ENCODE data around the gene HOXC6.
"Not testable (repeated sequence)": the region's sequence is repeated elsewhere in the genome, so short reads cannot be mapped to it uniquely, and the experiment has no call there.

The HOXC6 gene

DNA sequence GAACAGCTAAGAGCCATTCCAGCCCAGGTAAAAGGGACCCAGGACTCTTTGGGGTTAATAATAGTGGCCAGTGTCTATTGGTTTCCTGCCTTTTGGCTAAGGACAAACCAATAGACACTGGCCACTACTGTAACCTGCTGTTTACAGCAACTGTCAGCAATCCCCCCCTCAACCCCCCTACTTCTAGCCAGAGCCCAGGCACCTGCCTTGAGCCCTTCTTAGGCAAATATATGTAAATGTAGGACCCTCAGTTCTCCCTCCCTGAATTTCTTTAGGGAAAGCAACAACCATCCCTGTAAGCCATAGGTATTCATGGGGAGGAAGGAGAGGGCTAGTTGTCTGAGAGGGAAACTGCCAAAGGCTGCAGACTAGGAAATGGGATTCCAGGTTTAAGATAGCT lies 47.7 kb downstream of the HOXC6 start:
- no peak for DNase-seq (ENCODE audit: low spot score)
- TF ChIP-seq, protein P1, sequence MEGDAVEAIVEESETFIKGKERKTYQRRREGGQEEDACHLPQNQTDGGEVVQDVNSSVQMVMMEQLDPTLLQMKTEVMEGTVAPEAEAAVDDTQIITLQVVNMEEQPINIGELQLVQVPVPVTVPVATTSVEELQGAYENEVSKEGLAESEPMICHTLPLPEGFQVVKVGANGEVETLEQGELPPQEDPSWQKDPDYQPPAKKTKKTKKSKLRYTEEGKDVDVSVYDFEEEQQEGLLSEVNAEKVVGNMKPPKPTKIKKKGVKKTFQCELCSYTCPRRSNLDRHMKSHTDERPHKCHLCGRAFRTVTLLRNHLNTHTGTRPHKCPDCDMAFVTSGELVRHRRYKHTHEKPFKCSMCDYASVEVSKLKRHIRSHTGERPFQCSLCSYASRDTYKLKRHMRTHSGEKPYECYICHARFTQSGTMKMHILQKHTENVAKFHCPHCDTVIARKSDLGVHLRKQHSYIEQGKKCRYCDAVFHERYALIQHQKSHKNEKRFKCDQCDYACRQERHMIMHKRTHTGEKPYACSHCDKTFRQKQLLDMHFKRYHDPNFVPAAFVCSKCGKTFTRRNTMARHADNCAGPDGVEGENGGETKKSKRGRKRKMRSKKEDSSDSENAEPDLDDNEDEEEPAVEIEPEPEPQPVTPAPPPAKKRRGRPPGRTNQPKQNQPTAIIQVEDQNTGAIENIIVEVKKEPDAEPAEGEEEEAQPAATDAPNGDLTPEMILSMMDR (IDR thresholded peaks at IDR 0.05; ENCODE audit: extremely low read depth, missing control alignments): no peak

DNA sequence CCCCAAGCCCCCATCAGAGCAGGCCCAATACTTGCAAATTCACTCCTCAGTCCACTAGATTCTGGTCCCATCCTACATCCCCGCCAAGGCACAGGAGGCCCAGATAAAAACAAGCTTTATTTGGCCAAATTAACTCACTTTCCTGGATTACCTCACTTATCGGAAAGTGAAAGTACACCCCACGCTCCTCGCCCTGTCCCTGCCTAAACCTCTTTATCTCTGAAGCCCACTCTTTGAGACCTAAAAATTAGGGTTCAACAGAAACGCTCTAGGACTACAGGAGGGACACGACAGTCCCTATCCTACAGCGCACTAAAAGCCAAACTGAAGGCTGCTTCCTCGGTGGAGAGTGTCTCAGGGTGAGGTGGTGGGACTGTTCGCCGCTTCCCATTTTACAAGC lies 49.6 kb downstream of the HOXC6 start:
- DNase-seq (ENCODE audit: low spot score): not testable (repeated sequence)

GRCh38 chr12:54079115-54079514 lies 50.9 kb downstream of the HOXC6 start:
- DNase-seq (ENCODE audit: low spot score): not testable (repeated sequence)
